PC-9 (cell line): ENCODE measurements around the gene STRIP2.

Source experiments
- CTCF ChIP-seq: fragments of 200-600 bp; sonication (generic); conservative IDR thresholded peaks from 2 replicates; pipeline ENCODE4 v1.6.1; 2017; ENCODE audit warnings: mixed run types, antibody characterized with exemption, mild to moderate bottlenecking, moderate library complexity
- EZH2 ChIP-seq: fragments of 200-600 bp; sonication (generic); IDR thresholded peaks from 2 replicates; pipeline ENCODE4 v1.8.0; 2017; ENCODE audit warnings: antibody characterized with exemption, low read depth

GRCh38 chr7:129464194-129464593 lies 30.0 kb downstream of the STRIP2 start:
- no peak for TF ChIP-seq CTCF
- no peak for TF ChIP-seq EZH2
